Ishikawa (cell line): ENCODE results near the gene HPD.

Experiments used
- CREB1 ChIP-seq: IDR thresholded peaks from 2 replicates; pipeline ENCODE4 v1.6.1; 2012; ENCODE audit warnings: low read depth
- EGR1 ChIP-seq: IDR thresholded peaks from 2 replicates; pipeline ENCODE4 v1.6.1; 2012
- EP300 ChIP-seq: IDR thresholded peaks from 2 replicates; pipeline ENCODE4 v1.6.1; 2012; ENCODE audit warnings: borderline replicate concordance
- MAX ChIP-seq: IDR thresholded peaks from 2 replicates; pipeline ENCODE4 v1.6.1; 2012
- RAD21 ChIP-seq: IDR thresholded peaks from 2 replicates; pipeline ENCODE4 v1.6.1; 2012; ENCODE audit warnings: low read depth
- REST ChIP-seq: IDR thresholded peaks from 2 replicates; pipeline ENCODE4 v1.6.1; 2012; ENCODE audit warnings: low read depth, mild to moderate bottlenecking
- TAF1 ChIP-seq: IDR thresholded peaks from 2 replicates; pipeline ENCODE4 v1.6.1; 2012; ENCODE audit warnings: low read depth, mild to moderate bottlenecking
- TEAD4 ChIP-seq: IDR thresholded peaks from 2 replicates; pipeline ENCODE4 v1.6.1; 2012
- USF1 ChIP-seq: IDR thresholded peaks from 2 replicates; pipeline ENCODE4 v1.6.1; 2012
- YY1 ChIP-seq: IDR thresholded peaks from 2 replicates; pipeline ENCODE4 v1.6.1; 2012; ENCODE audit warnings: low read depth
- ZBTB7A ChIP-seq: IDR thresholded peaks from 2 replicates; pipeline ENCODE4 v1.6.1; 2012; ENCODE audit warnings: low read depth

- TF ChIP-seq MAX (no peak), TEAD4 (no peak), YY1 (no peak), EP300 (no peak), REST (no peak), EGR1 (no peak), TAF1 (no peak), CREB1 (no peak), ZBTB7A (no peak), RAD21 (no peak), USF1 (no peak)
Measured at GRCh38 chr12:121866331-121866730, 7.7 kb upstream of the HPD start.
